Thyroid gland (tissue), 4 donors: Measurements from ENCODE around the gene IQGAP2.

Experiments used
- POLR2A ChIP-seq, 2 donors: fragments of 450-650 bp; IDR thresholded peaks; one replicate each; pipeline ENCODE4 v1.6.1; 2017; ENCODE audit warnings: antibody characterized with exemption in 2 of 2, mild to moderate bottlenecking in 2 of 2, moderate library complexity in 1 of 2
- TF ChIP-seq, protein P1 (sequence below), 6 experiments: fragments of 200-600 bp in 3 of 6; fragments of 450-650 bp in 3 of 6; sonication (generic) in 3 of 6; IDR thresholded peaks; one replicate each; pipeline ENCODE4 v1.5.1; 2016 to 2019; ENCODE audit warnings: antibody characterized with exemption in 6 of 6, mild to moderate bottlenecking in 2 of 6, inconsistent platforms in 1 of 6, moderate library complexity in 1 of 6

DNA sequence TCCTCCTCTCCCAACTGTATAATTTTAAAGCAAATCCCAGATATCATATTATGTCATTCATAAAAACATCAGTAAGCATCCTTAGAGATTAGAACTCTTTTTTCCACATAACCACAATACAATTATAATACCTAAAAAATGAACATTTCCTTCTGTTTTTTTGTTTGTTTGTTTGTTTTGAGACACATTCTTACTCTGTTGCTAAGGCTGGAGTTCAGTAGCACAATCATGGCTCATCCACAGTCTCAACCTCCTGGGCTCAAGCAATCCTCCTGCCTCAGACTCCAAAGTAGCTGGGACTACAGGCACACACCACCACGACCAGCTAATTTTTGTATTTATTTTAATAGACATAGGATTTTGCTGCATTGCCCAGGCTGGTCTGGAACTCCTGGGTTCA is 320.8 kb downstream of the IQGAP2 start:
- TF ChIP-seq, protein P1, sequence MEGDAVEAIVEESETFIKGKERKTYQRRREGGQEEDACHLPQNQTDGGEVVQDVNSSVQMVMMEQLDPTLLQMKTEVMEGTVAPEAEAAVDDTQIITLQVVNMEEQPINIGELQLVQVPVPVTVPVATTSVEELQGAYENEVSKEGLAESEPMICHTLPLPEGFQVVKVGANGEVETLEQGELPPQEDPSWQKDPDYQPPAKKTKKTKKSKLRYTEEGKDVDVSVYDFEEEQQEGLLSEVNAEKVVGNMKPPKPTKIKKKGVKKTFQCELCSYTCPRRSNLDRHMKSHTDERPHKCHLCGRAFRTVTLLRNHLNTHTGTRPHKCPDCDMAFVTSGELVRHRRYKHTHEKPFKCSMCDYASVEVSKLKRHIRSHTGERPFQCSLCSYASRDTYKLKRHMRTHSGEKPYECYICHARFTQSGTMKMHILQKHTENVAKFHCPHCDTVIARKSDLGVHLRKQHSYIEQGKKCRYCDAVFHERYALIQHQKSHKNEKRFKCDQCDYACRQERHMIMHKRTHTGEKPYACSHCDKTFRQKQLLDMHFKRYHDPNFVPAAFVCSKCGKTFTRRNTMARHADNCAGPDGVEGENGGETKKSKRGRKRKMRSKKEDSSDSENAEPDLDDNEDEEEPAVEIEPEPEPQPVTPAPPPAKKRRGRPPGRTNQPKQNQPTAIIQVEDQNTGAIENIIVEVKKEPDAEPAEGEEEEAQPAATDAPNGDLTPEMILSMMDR (IDR thresholded peaks at IDR 0.05) = no peak
- no peak for TF ChIP-seq POLR2A (IDR thresholded peaks at IDR 0.05)
